IPS-20b (cell line): ENCODE data around the gene NCAPD2.
"Not testable (repeated sequence)": the region's sequence is repeated elsewhere in the genome, so short reads cannot be mapped to it uniquely, and the experiment has no call there.

ENCODE experiments used
- H3K27ac ChIP-seq: one replicate; pipeline ENCODE4 v1.5.1; 2013; ENCODE audit warnings: low read length
- H3K27me3 ChIP-seq: 2 replicates; pipeline ENCODE4 v1.6.1; 2013; ENCODE audit warnings: mild to moderate bottlenecking, low read length, inconsistent platforms; ENCODE audit not compliant: insufficient read depth
- H3K36me3 ChIP-seq: 2 replicates; pipeline ENCODE4 v1.6.1; 2013; ENCODE audit warnings: low read depth, mild to moderate bottlenecking, inconsistent platforms, low read length, moderate library complexity; ENCODE audit not compliant: insufficient read depth
- H3K4me1 ChIP-seq: 2 replicates; pipeline ENCODE4 v1.6.1; 2013; ENCODE audit warnings: mild to moderate bottlenecking, control low read depth, inconsistent platforms, low read length, moderate library complexity; ENCODE audit not compliant: insufficient read depth
- H3K4me3 ChIP-seq: 2 replicates; pipeline ENCODE4 v1.5.1; 2013; ENCODE audit warnings: mild to moderate bottlenecking, low read length, inconsistent platforms
- H3K9ac ChIP-seq: 2 replicates; pipeline ENCODE4 v1.6.1; 2013; ENCODE audit warnings: low read depth, mild to moderate bottlenecking, inconsistent platforms, low read length, moderate library complexity
- H3K9me3 ChIP-seq: 2 replicates; pipeline ENCODE4 v1.6.1; 2013; ENCODE audit warnings: mild to moderate bottlenecking, low read depth, low read length, inconsistent platforms; ENCODE audit not compliant: insufficient read depth

Gene NCAPD2

DNA sequence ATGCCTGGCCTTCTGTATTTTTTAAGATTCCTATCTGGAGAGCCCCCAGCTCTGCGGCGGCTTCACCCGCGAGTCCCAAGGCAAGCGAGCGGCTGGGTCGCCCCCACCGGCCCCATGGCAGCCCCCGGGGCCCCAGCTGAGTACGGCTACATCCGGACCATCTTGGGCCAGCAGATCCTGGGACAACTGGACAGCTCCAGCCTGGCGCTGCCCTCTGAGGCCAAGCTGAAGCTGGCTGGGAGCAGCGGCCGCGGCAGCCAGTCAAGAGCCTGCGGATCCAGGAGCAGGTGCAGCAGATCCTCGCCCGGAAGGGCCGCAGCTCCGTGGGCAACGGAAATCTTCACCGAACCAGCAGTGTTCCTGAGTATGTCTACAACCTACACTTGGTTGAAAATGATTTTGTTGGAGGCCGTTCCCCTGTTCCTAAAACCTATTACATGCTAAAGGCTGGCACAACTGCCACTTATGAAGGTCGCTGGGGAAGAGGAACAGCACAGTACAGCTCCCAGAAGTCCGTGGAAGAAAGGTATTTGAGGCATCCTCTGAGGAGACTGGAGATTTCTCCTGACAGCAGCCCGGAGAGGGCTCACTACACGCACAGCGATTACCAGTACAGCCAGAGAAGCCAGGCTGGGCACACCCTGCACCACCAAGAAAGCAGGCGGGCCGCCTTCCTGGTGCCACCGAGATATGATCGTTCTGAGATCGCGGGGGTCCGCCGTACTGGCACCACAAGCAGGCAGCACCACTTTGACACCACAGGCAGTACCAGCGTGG, 16.1 kb upstream of the NCAPD2 start:
- not testable (repeated sequence) for H3K9me3 ChIP-seq, H3K36me3 ChIP-seq, H3K4me3 ChIP-seq, H3K4me1 ChIP-seq, H3K27ac ChIP-seq, H3K9ac ChIP-seq, H3K27me3 ChIP-seq

DNA sequence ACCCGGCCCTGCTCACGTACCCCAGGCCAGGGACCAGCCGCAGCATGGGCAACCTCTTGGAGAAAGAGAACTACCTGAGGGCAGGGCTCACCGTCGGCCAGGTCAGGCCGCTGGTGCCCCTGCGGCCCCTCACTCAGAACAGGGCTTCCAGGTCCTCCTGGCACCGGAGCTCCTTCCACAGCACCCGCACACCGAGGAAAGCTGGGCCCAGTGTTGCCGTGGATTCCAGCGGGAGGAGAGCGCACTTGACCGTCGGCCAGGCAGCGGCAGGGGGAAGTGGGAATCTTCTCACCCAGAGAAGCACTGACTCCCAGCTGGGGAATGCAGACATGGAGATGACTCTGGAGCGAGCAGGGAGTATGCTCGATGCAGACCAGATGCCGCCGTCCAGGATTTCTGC, 15.5 kb upstream of the NCAPD2 start:
- Histone ChIP-seq H3K36me3 (no peaks in the 10 kb centered on the region), H3K9ac (no peak overlapping the region), H3K27ac (no peak overlapping the region), H3K27me3 (no peaks in the 10 kb centered on the region), H3K9me3 (no peaks in the 10 kb centered on the region), H3K4me1 (no peaks in the 10 kb centered on the region), H3K4me3 (no peak overlapping the region)

DNA sequence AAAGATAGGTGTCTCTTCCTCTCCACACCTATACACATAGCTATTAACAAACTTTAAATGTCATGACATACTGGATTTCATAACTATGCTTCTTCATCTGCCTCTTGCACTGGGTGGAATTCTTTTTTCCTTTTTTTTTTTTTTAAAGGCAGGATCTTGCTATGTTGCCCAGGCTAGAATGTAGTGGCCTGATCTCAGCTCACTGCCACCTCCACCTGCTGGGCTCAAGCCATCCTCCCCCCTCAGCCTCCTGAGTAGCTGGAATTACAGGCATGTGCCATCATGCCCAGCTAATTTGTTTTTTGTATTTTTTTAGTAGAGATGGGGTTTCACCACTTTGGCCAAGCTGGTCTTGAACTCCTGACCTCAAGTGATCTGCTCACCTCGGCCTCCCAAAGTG, 5.7 kb upstream of the NCAPD2 start:
- no peaks in the 10 kb centered on the region for H3K27me3 ChIP-seq
- no peak overlapping the region for H3K27ac ChIP-seq
- peaks cover 3% of the 10 kb centered on the region; the same call in 1 of the 2 replicates for H3K4me1 ChIP-seq
- H3K36me3 ChIP-seq, result peaks cover 14% of the 10 kb centered on the region
- H3K9me3 ChIP-seq, result no peaks in the 10 kb centered on the region
- no peak overlapping the region for H3K4me3 ChIP-seq
- no peak overlapping the region for H3K9ac ChIP-seq

DNA sequence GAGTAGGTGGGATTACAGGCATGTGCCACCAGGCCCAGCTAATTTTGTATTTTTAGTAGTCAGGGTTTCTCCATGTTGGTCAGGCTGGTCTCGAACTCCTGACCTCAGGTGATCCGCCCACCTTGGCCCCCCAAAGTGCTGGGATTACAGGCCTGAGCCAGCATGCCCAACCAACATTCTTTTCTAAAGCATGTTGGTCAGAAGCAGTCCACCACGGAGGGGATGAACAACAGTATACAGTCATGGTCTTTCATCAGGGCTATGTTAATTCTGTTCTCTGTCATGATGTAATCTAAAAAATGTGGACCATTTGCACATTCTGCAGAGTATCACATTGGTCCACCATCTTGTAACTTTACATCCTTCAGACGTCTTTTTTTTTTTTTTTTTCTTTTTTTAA, 4.5 kb upstream of the NCAPD2 start:
- H3K27ac ChIP-seq, result no peak overlapping the region
- H3K27me3 ChIP-seq, result no peaks in the 10 kb centered on the region
- H3K9ac ChIP-seq, result no peak overlapping the region
- peaks cover 3% of the 10 kb centered on the region; the same call in 1 of the 2 replicates for H3K4me1 ChIP-seq
- H3K4me3 ChIP-seq, result no peak overlapping the region
- peaks cover 14% of the 10 kb centered on the region for H3K36me3 ChIP-seq
- no peaks in the 10 kb centered on the region for H3K9me3 ChIP-seq

DNA sequence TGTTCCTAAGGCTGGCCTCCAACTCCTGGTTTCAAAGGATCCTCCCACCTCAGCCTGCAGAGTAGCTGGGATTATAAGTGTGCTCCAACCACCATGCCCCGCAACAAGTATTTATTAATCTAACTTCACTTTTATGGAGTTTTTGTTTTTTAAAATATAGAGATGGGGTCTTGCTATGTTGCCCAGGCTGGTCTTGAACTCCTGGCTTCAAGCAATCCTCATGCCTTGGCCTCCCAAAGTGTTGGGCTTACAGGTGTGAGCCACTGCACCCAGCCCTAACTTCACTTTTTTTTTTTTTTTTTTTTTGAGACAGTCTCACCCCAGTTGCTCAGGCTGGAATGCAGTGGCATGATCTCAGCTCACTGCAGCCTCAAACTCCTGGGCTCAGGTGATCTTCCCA, 3.2 kb upstream of the NCAPD2 start:
- not testable (repeated sequence) for H3K27me3 ChIP-seq, H3K4me3 ChIP-seq

DNA sequence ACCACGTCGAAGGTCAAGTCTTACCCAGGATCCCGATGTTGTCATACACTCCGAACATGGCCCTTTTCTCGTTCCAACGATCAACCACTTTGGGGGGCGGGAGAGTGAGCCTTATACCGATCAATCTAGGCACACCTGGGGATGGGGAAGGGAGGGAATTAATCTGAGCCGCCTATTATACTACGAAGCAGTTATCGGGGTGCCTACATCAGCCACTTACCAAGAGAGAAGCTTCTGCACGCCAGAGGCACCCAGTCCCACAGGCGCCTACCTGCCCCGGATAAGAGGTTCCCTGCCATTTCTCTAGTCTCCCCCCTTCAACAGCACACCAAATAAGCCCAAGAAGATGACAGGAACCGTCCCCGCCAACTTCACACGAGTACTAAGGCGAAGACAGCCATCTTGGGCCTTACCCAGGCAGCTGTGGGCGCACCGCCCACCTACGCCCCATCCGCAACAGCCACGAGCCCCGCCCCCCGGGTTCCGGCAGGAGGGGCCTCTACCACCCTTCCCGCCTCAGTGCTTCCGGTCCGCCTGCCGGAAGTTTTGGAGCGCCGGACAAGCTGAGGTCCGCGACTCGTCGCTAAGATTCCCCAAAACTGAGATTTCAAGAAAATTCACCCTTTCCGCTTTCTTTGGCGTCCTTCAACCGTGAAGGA, 935 bp upstream of the NCAPD2 start, which contains the start of gene MRPL51:
Gene MRPL51 (minus strand): TSS at position 425 of the 659 bp plus-strand sequence. CDS start 126 bp downstream, at position 299.
- H3K27ac ChIP-seq, result peak within 1 kb of the TSS; percentile 100
- peak within 1 kb of the TSS; percentile 100 for H3K4me3 ChIP-seq
- H3K4me1 ChIP-seq, result peaks cover 8% of the 10 kb centered on the region; the same call in 1 of the 2 replicates
- H3K27me3 ChIP-seq, result no peaks in the 10 kb centered on the region
- peaks cover 44% of the 10 kb centered on the region for H3K36me3 ChIP-seq
- H3K9ac ChIP-seq, result peak within 1 kb of the TSS; percentile 100
- no peaks in the 10 kb centered on the region for H3K9me3 ChIP-seq

More for the DNA sequence above, 3.2 kb upstream of the NCAPD2 start:
- H3K36me3 ChIP-seq, result peaks cover 22% of the 10 kb centered on the region
- H3K4me1 ChIP-seq, H3K9me3 ChIP-seq, H3K9ac ChIP-seq, H3K27ac ChIP-seq: not testable (repeated sequence)

DNA sequence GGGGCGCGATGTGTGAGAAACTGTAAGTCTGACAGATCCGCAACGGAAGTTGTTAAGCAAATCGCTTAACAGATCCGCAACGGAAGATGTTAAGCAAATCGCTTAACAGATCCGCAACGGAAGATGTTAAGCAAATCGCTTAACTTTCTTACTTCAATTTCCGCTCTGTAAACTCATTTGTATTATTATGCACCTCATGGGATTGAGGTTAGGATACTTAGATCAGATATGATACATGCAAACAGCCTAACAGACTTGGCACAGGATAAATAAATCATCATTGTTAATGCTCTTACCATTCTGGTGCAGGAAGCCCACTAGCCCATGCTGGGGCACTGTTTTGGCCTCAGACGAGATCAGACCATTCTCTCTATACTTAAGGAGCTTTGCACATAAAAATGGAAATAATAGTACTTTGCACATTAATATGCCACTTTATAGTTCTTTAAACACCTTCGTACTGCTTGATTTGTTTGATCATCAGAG, 399 bp downstream of the NCAPD2 start:
- peaks cover 56% of the 10 kb centered on the region for H3K36me3 ChIP-seq
- peak overlapping the region; percentile 100 for H3K9ac ChIP-seq
- H3K27me3 ChIP-seq, result no peaks in the 10 kb centered on the region
- no peaks in the 10 kb centered on the region for H3K9me3 ChIP-seq
- H3K4me1 ChIP-seq, result peaks cover 8% of the 10 kb centered on the region; the same call in 1 of the 2 replicates
- peak overlapping the region; percentile 100 for H3K4me3 ChIP-seq
- H3K27ac ChIP-seq, result peak overlapping the region; percentile 97

DNA sequence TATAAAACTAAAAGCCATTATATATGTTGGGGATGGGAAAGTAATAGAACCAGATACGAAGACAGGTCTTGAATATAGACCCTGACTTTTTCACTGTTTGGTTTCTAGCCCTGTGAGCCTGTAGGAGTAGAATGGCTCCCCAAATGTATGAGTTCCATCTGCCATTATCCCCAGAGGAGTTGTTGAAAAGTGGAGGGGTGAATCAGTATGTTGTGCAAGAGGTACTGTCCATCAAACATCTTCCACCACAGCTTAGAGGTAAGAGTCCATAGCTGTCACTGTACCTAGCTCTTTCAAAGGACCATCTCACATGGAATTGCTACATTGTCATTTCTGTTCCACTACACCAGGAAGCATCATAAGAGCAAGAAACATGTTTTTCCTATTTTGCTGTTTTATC, 1.1 kb downstream of the NCAPD2 start:
- Histone ChIP-seq H3K4me3 (peak overlapping the region; percentile 100), H3K9me3 (no peaks in the 10 kb centered on the region), H3K9ac (peak overlapping the region; percentile 100; the same call in 1 of the 2 replicates), H3K4me1 (peaks cover 8% of the 10 kb centered on the region; the same call in 1 of the 2 replicates), H3K27me3 (no peaks in the 10 kb centered on the region), H3K36me3 (peaks cover 63% of the 10 kb centered on the region), H3K27ac (no peak overlapping the region)

DNA sequence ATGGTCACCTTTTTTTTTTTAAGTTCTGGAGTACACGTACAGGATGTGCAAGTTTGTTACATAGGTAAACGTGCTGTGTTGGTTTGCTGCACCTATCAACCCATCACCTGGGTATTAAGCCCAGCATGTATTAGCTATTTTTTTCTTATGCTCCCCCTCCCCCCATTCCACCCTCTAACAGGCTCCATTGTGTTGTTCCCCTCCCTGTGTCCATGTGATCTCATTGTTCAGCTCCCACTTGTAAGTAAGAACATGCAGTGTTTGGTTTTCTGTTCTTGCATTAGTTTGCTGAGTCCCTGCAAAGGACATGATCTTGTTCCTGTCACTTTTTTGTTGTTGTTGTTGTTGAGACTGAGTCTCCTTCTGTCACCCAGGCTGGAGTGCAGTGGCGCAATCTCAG, 3.4 kb downstream of the NCAPD2 start:
- not testable (repeated sequence) for H3K9ac ChIP-seq, H3K27me3 ChIP-seq, H3K9me3 ChIP-seq, H3K27ac ChIP-seq, H3K4me3 ChIP-seq, H3K4me1 ChIP-seq
- peaks cover 68% of the 10 kb centered on the region for H3K36me3 ChIP-seq

DNA sequence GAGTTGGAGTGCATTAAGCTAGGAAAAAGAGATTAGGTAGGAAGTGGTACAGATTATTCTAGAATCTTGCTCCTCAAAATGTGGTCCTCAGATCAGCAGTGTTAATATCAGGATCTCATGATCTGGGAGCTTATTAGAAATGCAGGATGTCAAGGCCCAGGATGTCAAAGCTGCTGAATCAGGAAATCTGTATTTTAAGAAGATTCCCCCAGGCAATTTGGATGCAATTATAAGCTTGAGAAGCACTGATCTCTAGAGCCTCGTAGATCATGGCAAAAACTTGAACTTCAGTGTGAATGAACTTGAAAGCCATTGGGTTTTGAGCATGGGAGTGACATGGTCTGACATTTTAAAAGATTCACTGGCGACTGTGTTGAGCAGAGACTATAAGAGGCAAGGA, 6.6 kb downstream of the NCAPD2 start:
- Histone ChIP-seq H3K9ac (no peak overlapping the region), H3K4me3 (no peak overlapping the region), H3K36me3 (peaks cover 78% of the 10 kb centered on the region), H3K27me3 (no peaks in the 10 kb centered on the region), H3K4me1 (no peaks in the 10 kb centered on the region), H3K9me3 (no peaks in the 10 kb centered on the region), H3K27ac (no peak overlapping the region)

DNA sequence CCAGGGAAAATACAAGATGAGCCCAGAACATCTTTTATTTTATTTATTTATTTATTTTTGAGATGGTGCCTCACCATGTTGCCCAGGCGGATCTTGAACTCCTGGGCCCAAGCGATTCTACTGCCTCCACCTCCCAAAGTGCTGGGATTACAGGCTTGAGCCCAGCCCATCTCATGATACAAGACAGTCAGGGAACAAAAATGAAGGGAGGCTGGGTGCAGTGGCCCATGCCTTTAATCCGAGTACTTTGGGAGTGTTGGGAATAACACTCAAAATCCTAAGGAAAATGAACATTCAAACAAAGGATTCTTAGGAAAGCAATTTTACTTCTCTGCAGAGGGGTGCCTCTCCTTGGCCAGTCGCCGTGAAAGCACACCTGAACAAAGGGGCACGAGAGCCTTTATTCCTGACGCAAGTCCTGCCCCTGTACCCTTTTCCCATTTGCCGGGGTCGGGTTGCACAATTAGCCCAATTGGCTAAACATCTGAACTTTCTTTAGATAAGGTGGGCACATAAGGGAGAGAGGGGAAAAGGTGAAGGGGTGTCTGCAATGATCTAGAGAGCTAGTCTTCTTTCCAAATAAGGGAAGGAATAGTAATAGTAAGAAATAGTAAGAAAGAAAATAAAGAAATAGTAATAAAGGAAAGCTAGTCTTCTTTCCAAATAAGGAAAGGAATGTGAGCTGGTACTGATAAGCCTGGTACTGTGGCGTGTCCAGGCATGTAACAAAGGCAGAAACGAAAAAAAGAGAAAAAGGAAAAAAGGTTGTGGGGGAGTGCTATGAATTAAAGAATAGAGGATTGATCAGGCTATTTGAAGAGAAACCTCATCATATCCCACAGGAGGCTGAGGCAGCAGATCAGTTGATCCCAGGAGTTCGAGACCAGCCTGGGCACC, 13.4 kb downstream of the NCAPD2 start:
- no peak overlapping the region for H3K27ac ChIP-seq
- peaks cover 54% of the 10 kb centered on the region for H3K36me3 ChIP-seq
- H3K27me3 ChIP-seq, result no peaks in the 10 kb centered on the region
- no peak overlapping the region for H3K4me3 ChIP-seq
- H3K9me3 ChIP-seq, result no peaks in the 10 kb centered on the region
- H3K4me1 ChIP-seq, result peaks cover 8% of the 10 kb centered on the region; the same call in 1 of the 2 replicates
- peak overlapping the region; percentile 49; the same call in 1 of the 2 replicates for H3K9ac ChIP-seq
